ENCODE results near the gene CEP83. TPM values are rescaled to one million over a fixed set of nuclear protein-coding genes. Genes with fewer than 3 reads are reported as not detected.

Gene CEP83
- total and polyA plus RNA-seq, 2 experiments from 2014 or later: 18.3 to 35.2 TPM

DNA sequence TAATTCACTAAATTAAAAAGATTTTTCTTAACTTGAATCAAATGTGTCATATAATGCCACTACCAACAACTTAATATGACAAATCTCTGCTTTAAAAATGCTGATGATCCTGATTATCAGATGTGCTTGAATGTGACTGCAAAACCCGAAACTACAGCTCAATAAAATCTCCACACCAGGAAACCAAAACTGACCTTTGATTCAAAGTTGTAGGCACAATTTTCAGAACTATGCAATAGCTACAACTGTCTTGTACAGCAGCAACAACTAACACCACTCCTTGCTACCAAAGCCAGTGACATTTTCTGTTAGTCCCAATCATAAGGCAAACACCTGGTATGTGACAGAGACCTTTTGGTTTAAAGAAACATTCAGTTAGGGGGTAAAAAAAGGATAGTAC is 147.3 kb downstream of the CEP83 start:
- no peak for DNase-seq (ENCODE audit: low read depth in 1 of 2, low spot score in 1 of 2)
- Histone ChIP-seq H3K27ac (no peak overlapping the region), H3K4me3 (no peak overlapping the region), H3K27me3 (no peaks in the 10 kb centered on the region), H3K4me1 (ENCODE audit: low read depth) (no peaks in the 10 kb centered on the region), H3K9me3 (ENCODE audit: low read depth) (no peaks in the 10 kb centered on the region), H3K36me3 (peaks cover 16% of the 10 kb centered on the region)
- TF ChIP-seq, protein P1, sequence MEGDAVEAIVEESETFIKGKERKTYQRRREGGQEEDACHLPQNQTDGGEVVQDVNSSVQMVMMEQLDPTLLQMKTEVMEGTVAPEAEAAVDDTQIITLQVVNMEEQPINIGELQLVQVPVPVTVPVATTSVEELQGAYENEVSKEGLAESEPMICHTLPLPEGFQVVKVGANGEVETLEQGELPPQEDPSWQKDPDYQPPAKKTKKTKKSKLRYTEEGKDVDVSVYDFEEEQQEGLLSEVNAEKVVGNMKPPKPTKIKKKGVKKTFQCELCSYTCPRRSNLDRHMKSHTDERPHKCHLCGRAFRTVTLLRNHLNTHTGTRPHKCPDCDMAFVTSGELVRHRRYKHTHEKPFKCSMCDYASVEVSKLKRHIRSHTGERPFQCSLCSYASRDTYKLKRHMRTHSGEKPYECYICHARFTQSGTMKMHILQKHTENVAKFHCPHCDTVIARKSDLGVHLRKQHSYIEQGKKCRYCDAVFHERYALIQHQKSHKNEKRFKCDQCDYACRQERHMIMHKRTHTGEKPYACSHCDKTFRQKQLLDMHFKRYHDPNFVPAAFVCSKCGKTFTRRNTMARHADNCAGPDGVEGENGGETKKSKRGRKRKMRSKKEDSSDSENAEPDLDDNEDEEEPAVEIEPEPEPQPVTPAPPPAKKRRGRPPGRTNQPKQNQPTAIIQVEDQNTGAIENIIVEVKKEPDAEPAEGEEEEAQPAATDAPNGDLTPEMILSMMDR (IDR thresholded peaks at IDR 0.05; ENCODE audit: low read depth, low read length): no peak

DNA sequence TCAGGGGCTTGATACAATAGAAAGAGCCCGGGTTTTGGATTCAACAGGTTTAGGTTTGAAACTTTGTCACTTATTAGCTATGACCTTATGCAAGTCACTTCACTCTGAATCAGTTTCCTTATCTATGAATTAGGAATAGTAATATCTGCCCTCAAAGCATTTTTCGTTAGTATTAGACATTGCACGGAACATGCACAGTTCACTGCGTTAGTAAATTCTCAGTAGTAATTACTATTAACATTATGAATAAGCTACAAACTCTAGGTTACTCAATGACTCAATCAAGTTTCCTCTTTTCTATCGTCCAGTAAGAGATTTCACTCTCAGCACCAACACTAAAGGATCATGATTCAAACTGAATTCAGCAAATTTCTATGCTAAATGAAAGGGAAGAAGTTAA is 150.3 kb downstream of the CEP83 start:
- TF ChIP-seq, protein P1 (IDR thresholded peaks at IDR 0.05; ENCODE audit: low read depth, low read length): no peak
- Histone ChIP-seq H3K27me3 (no peaks in the 10 kb centered on the region), H3K36me3 (peaks cover 16% of the 10 kb centered on the region), H3K4me3 (no peak overlapping the region), H3K4me1 (ENCODE audit: low read depth) (no peaks in the 10 kb centered on the region), H3K9me3 (ENCODE audit: low read depth) (no peaks in the 10 kb centered on the region), H3K27ac (no peak overlapping the region)
- DNase-seq (ENCODE audit: low read depth in 1 of 2, low spot score in 1 of 2): no peak

DNA sequence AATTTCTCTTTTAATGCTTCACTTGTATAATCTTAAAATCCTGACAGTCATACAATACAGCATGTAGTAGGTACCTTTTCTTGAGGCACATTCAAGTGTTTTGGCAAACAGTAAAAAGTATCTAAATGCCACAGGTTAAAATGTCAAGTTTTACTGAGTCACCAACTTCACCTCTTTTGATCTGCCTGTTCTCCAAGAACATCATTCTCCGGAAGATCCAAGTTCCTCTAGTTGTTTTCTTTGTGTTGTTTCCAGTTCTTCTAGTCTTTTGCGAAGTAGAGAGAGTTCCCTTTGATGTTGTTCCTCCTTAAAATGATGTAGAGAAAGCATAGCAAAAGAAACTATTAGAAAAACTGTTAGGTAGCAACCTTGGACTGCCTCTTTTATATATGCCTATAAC is 151.1 kb downstream of the CEP83 start:
- DNase-seq (ENCODE audit: low read depth in 1 of 2, low spot score in 1 of 2): no peak
- Histone ChIP-seq H3K4me1 (ENCODE audit: low read depth) (no peaks in the 10 kb centered on the region), H3K9me3 (ENCODE audit: low read depth) (no peaks in the 10 kb centered on the region), H3K27ac (no peak overlapping the region), H3K4me3 (no peak overlapping the region), H3K27me3 (no peaks in the 10 kb centered on the region), H3K36me3 (peaks cover 16% of the 10 kb centered on the region)
- TF ChIP-seq, protein P1 (IDR thresholded peaks at IDR 0.05; ENCODE audit: low read depth, low read length): no peak

DNA sequence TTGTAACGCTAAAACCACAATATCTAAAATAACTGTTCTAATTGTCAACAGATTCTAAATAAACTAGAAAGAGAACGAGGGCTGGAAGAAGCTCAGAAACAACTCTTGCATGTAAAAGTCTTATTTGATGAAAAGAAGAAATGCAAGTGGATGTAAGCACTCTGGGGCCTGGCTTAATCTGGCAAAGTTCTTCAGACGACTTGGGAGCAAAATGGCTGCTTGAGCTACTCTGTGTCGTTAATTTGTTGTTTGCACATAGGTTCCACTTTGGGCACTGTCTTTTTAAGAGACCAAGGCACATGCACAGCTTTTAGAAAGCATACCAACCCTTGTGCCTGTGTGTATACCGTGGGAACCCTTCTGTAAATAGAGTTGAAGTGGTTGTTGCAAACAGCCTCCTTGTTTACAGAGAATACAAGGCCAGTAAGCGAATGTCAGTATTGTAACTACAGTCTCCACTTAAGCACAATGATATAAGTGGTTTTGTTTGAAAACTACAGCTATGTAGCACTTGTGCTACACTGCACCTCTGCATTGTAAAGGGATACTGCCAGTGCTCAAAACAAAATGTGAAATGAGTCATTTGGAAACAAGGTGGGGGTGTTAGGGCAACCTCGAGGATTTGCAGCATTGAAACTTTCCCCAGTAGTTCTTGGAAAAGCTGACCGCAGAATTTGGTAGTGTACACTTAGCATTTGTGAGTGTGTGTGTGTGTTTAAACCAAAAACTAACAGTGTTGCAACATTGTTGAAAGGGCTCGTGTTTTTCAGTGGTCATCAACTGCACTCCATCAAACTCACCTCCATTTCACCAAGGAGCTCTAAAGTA is 154.3 kb downstream of the CEP83 start:
- Histone ChIP-seq H3K27ac (peak overlapping the region; percentile 9), H3K27me3 (no peaks in the 10 kb centered on the region), H3K9me3 (ENCODE audit: low read depth) (no peaks in the 10 kb centered on the region), H3K4me1 (ENCODE audit: low read depth) (no peaks in the 10 kb centered on the region), H3K4me3 (no peak overlapping the region), H3K36me3 (peaks cover 13% of the 10 kb centered on the region)
- peak in 1 of 2 donors; percentile 16 for DNase-seq (ENCODE audit: low read depth in 1 of 2, low spot score in 1 of 2)
- TF ChIP-seq, protein P1 (IDR thresholded peaks at IDR 0.05; ENCODE audit: low read depth, low read length): no peak

DNA sequence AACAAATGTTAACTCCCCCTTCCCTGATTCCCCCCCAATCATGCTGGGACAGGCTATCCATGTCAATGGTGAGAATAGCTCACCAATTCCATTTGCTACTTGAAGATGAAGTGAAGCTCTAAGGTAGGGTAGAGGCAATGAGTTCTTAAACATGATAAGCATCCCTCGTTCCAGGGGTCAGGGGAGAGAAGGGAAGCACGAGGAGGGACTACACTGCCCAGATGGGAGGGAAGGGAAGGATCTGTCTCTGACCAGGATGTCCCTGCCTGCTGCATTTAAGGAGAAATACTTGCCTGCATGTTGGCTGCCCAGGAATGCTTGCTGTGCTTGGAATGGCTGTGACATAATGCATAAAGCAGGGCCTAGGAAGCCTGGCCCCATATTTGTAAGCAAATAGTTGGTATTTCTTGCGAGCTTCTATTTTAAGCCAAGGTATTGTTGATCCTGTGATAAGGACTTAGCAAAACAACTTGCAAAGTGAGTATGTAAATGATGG is 155.1 kb downstream of the CEP83 start:
- Histone ChIP-seq H3K36me3 (peaks cover 13% of the 10 kb centered on the region), H3K4me1 (ENCODE audit: low read depth) (no peaks in the 10 kb centered on the region), H3K27ac (peak overlapping the region; percentile 9), H3K27me3 (no peaks in the 10 kb centered on the region), H3K4me3 (no peak overlapping the region), H3K9me3 (ENCODE audit: low read depth) (no peaks in the 10 kb centered on the region)
- TF ChIP-seq, protein P1 (IDR thresholded peaks at IDR 0.05; ENCODE audit: low read depth, low read length): no peak
- peak; percentile 21 to 45 for DNase-seq (ENCODE audit: low read depth in 1 of 2, low spot score in 1 of 2)
